Vagina (tissue), 2 donors: ENCODE results near the gene MAGI3.
"Not testable (repeated sequence)": the region's sequence is repeated elsewhere in the genome, so short reads cannot be mapped to it uniquely, and the experiment has no call there.

Source experiments
- POLR2A ChIP-seq, 2 donors: fragments of 450-650 bp; IDR thresholded peaks; one replicate each; pipeline ENCODE4 v1.6.1; 2017; ENCODE audit warnings: antibody characterized with exemption in 2 of 2, mild to moderate bottlenecking in 2 of 2, moderate library complexity in 2 of 2
- TF ChIP-seq, protein P1 (sequence below), 3 experiments: fragments of 450-650 bp in 2 of 3; fragments of 200-600 bp in 1 of 3; sonication (generic) in 1 of 3; IDR thresholded peaks; one replicate each; pipeline ENCODE4 v1.5.1; 2017 to 2019; ENCODE audit warnings: antibody characterized with exemption in 3 of 3, mild to moderate bottlenecking in 2 of 3, moderate library complexity in 2 of 3

DNA sequence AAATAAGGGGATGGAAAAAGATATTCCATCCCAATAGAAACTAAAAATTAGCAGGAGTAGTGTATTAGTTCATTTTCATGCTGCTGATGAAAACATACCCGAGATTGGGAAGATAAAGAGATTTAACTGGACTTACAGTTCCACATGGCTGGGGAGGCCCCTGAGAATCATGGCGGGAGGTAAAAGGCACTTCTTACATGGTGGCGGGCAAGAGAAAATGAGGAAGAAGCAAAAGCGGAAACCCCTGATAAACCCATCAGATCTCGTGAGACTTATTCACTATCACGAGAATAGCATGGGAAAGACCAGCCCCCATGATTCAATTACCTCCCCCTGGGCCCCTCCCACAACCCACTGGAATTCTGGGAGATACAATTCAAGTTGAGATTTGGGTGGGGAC lies 327.2 kb downstream of the MAGI3 start:
- TF ChIP-seq, protein P1, sequence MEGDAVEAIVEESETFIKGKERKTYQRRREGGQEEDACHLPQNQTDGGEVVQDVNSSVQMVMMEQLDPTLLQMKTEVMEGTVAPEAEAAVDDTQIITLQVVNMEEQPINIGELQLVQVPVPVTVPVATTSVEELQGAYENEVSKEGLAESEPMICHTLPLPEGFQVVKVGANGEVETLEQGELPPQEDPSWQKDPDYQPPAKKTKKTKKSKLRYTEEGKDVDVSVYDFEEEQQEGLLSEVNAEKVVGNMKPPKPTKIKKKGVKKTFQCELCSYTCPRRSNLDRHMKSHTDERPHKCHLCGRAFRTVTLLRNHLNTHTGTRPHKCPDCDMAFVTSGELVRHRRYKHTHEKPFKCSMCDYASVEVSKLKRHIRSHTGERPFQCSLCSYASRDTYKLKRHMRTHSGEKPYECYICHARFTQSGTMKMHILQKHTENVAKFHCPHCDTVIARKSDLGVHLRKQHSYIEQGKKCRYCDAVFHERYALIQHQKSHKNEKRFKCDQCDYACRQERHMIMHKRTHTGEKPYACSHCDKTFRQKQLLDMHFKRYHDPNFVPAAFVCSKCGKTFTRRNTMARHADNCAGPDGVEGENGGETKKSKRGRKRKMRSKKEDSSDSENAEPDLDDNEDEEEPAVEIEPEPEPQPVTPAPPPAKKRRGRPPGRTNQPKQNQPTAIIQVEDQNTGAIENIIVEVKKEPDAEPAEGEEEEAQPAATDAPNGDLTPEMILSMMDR (IDR thresholded peaks at IDR 0.05) = not testable (repeated sequence)
- not testable (repeated sequence) for TF ChIP-seq POLR2A (IDR thresholded peaks at IDR 0.05)
